ENCODE results near the gene GRB2.

DNA sequence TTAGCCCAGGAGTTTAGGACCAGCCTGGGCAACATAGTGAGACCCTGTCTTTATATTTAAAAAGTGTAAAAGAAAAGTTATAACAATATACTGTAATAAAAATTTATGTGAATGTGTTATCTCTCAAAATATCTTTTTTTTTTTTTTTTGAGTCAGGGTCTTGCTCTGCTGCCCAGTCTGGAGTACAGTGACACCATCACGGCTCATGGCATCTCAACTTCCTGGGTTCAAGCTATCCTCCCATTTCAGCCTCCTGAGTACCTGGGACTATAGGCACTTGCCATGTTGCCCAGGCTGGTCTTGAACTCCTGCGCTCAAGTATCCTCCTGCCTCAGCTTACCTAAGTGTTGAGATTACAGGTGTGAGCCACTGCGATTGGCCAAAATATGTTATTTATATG, 70.8 kb downstream of the GRB2 start:
- no peak for TF ChIP-seq RAD21 (IDR thresholded peaks at IDR 0.05; ENCODE audit: low read depth)
- TF ChIP-seq ZBTB7A (IDR thresholded peaks at IDR 0.05; ENCODE audit: low read depth), result no peak
- TF ChIP-seq FOXM1 (IDR thresholded peaks at IDR 0.05; ENCODE audit: borderline replicate concordance, low read depth), result no peak
- TF ChIP-seq, protein P1, sequence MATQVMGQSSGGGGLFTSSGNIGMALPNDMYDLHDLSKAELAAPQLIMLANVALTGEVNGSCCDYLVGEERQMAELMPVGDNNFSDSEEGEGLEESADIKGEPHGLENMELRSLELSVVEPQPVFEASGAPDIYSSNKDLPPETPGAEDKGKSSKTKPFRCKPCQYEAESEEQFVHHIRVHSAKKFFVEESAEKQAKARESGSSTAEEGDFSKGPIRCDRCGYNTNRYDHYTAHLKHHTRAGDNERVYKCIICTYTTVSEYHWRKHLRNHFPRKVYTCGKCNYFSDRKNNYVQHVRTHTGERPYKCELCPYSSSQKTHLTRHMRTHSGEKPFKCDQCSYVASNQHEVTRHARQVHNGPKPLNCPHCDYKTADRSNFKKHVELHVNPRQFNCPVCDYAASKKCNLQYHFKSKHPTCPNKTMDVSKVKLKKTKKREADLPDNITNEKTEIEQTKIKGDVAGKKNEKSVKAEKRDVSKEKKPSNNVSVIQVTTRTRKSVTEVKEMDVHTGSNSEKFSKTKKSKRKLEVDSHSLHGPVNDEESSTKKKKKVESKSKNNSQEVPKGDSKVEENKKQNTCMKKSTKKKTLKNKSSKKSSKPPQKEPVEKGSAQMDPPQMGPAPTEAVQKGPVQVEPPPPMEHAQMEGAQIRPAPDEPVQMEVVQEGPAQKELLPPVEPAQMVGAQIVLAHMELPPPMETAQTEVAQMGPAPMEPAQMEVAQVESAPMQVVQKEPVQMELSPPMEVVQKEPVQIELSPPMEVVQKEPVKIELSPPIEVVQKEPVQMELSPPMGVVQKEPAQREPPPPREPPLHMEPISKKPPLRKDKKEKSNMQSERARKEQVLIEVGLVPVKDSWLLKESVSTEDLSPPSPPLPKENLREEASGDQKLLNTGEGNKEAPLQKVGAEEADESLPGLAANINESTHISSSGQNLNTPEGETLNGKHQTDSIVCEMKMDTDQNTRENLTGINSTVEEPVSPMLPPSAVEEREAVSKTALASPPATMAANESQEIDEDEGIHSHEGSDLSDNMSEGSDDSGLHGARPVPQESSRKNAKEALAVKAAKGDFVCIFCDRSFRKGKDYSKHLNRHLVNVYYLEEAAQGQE (IDR thresholded peaks at IDR 0.05; ENCODE audit: low read depth), result no peak
- TF ChIP-seq, protein P2, sequence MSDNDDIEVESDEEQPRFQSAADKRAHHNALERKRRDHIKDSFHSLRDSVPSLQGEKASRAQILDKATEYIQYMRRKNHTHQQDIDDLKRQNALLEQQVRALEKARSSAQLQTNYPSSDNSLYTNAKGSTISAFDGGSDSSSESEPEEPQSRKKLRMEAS (IDR thresholded peaks at IDR 0.05), result no peak
- TF ChIP-seq CREB1 (IDR thresholded peaks at IDR 0.05; ENCODE audit: low read depth), result no peak
- no peak for TF ChIP-seq CEBPB (IDR thresholded peaks at IDR 0.05)
- no peak for TF ChIP-seq TEAD4 (IDR thresholded peaks at IDR 0.05)
- TF ChIP-seq, protein P3, sequence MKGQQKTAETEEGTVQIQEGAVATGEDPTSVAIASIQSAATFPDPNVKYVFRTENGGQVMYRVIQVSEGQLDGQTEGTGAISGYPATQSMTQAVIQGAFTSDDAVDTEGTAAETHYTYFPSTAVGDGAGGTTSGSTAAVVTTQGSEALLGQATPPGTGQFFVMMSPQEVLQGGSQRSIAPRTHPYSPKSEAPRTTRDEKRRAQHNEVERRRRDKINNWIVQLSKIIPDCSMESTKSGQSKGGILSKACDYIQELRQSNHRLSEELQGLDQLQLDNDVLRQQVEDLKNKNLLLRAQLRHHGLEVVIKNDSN (IDR thresholded peaks at IDR 0.05), result no peak
- no peak for TF ChIP-seq EP300 (IDR thresholded peaks at IDR 0.05; ENCODE audit: borderline replicate concordance)
- no peak for TF ChIP-seq EGR1 (IDR thresholded peaks at IDR 0.05)
- TF ChIP-seq YY1 (IDR thresholded peaks at IDR 0.05; ENCODE audit: low read depth), result no peak
- TF ChIP-seq NFIC (IDR thresholded peaks at IDR 0.05), result no peak
